H9 (cell line): Measurements from ENCODE around the gene GCHFR. TPM values are rescaled to one million over a fixed set of nuclear protein-coding genes. Genes with fewer than 3 reads are reported as not detected.

Source experiments
- DNase-seq: peaks from one replicate; pipeline ENCODE4 v3.0.0-alpha.2; 2017
- H2AFZ ChIP-seq: one replicate; pipeline ENCODE4 v1.6.1; 2013; ENCODE audit warnings: mild to moderate bottlenecking, low read length, control low read depth, moderate library complexity
- H2AK5ac ChIP-seq: 2 replicates; pipeline ENCODE4 v1.6.1; 2013; ENCODE audit warnings: low read length, control low read depth, mixed read lengths; ENCODE audit not compliant: insufficient read length
- H2BK120ac ChIP-seq: one replicate; pipeline ENCODE4 v1.6.1; 2013; ENCODE audit warnings: low read depth, mild to moderate bottlenecking, low read length, control low read depth, inconsistent platforms; ENCODE audit not compliant: poor library complexity, severe bottlenecking
- H2BK12ac ChIP-seq: 2 replicates; pipeline ENCODE4 v1.6.1; 2013; ENCODE audit warnings: low read length, control low read depth, mixed read lengths, low read depth; ENCODE audit not compliant: insufficient read length
- H2BK15ac ChIP-seq: 2 replicates; pipeline ENCODE4 v1.6.1; 2013; ENCODE audit warnings: low read depth, low read length, control low read depth
- H2BK20ac ChIP-seq: one replicate; pipeline ENCODE4 v1.6.1; 2013; ENCODE audit warnings: low read depth, mild to moderate bottlenecking, low read length, control low read depth, inconsistent platforms; ENCODE audit not compliant: poor library complexity, severe bottlenecking
- H2BK5ac ChIP-seq: 2 replicates; pipeline ENCODE4 v1.6.1; 2013; ENCODE audit warnings: low read length, control low read depth, mixed read lengths; ENCODE audit not compliant: insufficient read length
- H3K14ac ChIP-seq: 2 replicates; pipeline ENCODE4 v1.6.1; 2013; ENCODE audit warnings: low read length, control low read depth; ENCODE audit not compliant: insufficient read depth
- H3K18ac ChIP-seq: 2 replicates; pipeline ENCODE4 v1.6.1; 2013; ENCODE audit warnings: low read depth, mild to moderate bottlenecking, mixed read lengths, low read length, control low read depth; ENCODE audit not compliant: insufficient read length
- H3K23ac ChIP-seq: 2 replicates; pipeline ENCODE4 v1.6.1; 2013; ENCODE audit warnings: low read length, control low read depth, mixed read lengths, low read depth; ENCODE audit not compliant: insufficient read length
- H3K23me2 ChIP-seq: 2 replicates; pipeline ENCODE4 v1.6.1; 2013; ENCODE audit warnings: low read depth, mild to moderate bottlenecking, mixed read lengths, low read length, control low read depth; ENCODE audit not compliant: insufficient read length, poor library complexity, severe bottlenecking
- H3K27ac ChIP-seq: 2 replicates; pipeline ENCODE4 v1.5.1; 2013; ENCODE audit warnings: low read length, control low read depth, mixed read lengths, low read depth; ENCODE audit not compliant: insufficient read length
- H3K27me3 ChIP-seq: 2 replicates; pipeline ENCODE4 v1.6.1; 2013; ENCODE audit warnings: low read length, control low read depth, inconsistent platforms; ENCODE audit not compliant: insufficient read depth
- H3K4ac ChIP-seq: 2 replicates; pipeline ENCODE4 v1.6.1; 2013; ENCODE audit warnings: low read depth, mild to moderate bottlenecking, control low read depth, inconsistent platforms, low read length, moderate library complexity
- H3K4me1 ChIP-seq: 2 replicates; pipeline ENCODE4 v1.6.1; 2013; ENCODE audit warnings: low read length, control low read depth, inconsistent platforms; ENCODE audit not compliant: insufficient read depth
- H3K4me2 ChIP-seq: 2 replicates; pipeline ENCODE4 v1.6.1; 2013; ENCODE audit warnings: low read length, control low read depth, mixed read lengths; ENCODE audit not compliant: insufficient read length, insufficient read depth
- H3K56ac ChIP-seq: 2 replicates; pipeline ENCODE4 v1.6.1; 2013; ENCODE audit warnings: low read depth, mild to moderate bottlenecking, mixed read lengths, low read length, control low read depth; ENCODE audit not compliant: insufficient read length
- H3K79me1 ChIP-seq: 2 replicates; pipeline ENCODE4 v1.6.1; 2013; ENCODE audit warnings: low read depth, mild to moderate bottlenecking, moderate library complexity, low read length, control low read depth, inconsistent platforms; ENCODE audit not compliant: insufficient read depth, poor library complexity, severe bottlenecking
- H3K79me2 ChIP-seq: 2 replicates; pipeline ENCODE4 v1.6.1; 2013; ENCODE audit warnings: low read length, control low read depth, inconsistent platforms; ENCODE audit not compliant: insufficient read depth
- H3K9ac ChIP-seq: 2 replicates; pipeline ENCODE4 v1.6.1; 2013; ENCODE audit warnings: low read length, control low read depth, mixed read lengths; ENCODE audit not compliant: insufficient read length; ENCODE audit errors: extremely low read depth
- H3K9me3 ChIP-seq: one replicate; pipeline ENCODE4 v1.6.1; 2013; ENCODE audit warnings: low read depth, low read length, inconsistent platforms; ENCODE audit not compliant: control insufficient read depth
- H3T11ph ChIP-seq: one replicate; pipeline ENCODE4 v1.6.1; 2013; ENCODE audit warnings: mild to moderate bottlenecking, low read length, control low read depth, inconsistent platforms
- H4K20me1 ChIP-seq: one replicate; pipeline ENCODE4 v1.6.1; 2013; ENCODE audit not compliant: control insufficient read depth, insufficient read length, insufficient read depth
- H4K5ac ChIP-seq: 2 replicates; pipeline ENCODE4 v1.6.1; 2013; ENCODE audit warnings: low read depth, mild to moderate bottlenecking, mixed read lengths, low read length, control low read depth; ENCODE audit not compliant: insufficient read length
- H4K8ac ChIP-seq: replicated peaks from 2 replicates; pipeline ENCODE4 v1.6.1; 2013; ENCODE audit warnings: low read length, control low read depth, mixed read lengths, low read depth; ENCODE audit not compliant: insufficient read length
- H4K91ac ChIP-seq: 2 replicates; pipeline ENCODE4 v1.6.1; 2013; ENCODE audit warnings: low read depth, mild to moderate bottlenecking, moderate library complexity, mixed read lengths, low read length, control low read depth; ENCODE audit not compliant: insufficient read length
- H3K27ac Mint-ChIP-seq, 3 experiments: 2 replicates in 2 of 3; 3 replicates in 1 of 3; pipeline ENCODE4 v1.8.0; 2020 to 2021; ENCODE audit warnings: mixed read lengths in 3 of 3, mild to moderate bottlenecking in 1 of 3, moderate library complexity in 1 of 3
- H3K27me3 Mint-ChIP-seq: 2 replicates; pipeline ENCODE4 v1.8.0; 2021; ENCODE audit warnings: low read depth, mild to moderate bottlenecking, moderate library complexity, mixed read lengths
- H3K36me3 Mint-ChIP-seq, 3 experiments: 2 replicates in 2 of 3; 3 replicates in 1 of 3; pipeline ENCODE4 v1.8.0; 2020 to 2021; ENCODE audit warnings: low read depth in 3 of 3, mixed read lengths in 3 of 3; ENCODE audit not compliant: insufficient read depth in 1 of 3
- H3K4me1 Mint-ChIP-seq, 2 experiments: 2 replicates each; pipeline ENCODE4 v1.8.0; 2020; ENCODE audit warnings: mixed read lengths in 2 of 2
- H3K4me3 Mint-ChIP-seq, 2 experiments: 2 replicates in 1 of 2; 3 replicates in 1 of 2; pipeline ENCODE4 v1.8.0; 2020 to 2021; ENCODE audit warnings: mild to moderate bottlenecking in 2 of 2, mixed read lengths in 2 of 2, moderate library complexity in 1 of 2
- H3K9me3 Mint-ChIP-seq, 2 experiments: 2 replicates in 1 of 2; 3 replicates in 1 of 2; pipeline ENCODE4 v1.8.0; 2020; ENCODE audit warnings: mild to moderate bottlenecking in 2 of 2, mixed read lengths in 2 of 2, moderate library complexity in 1 of 2
- WGBS: extraction: QIAGEN DNeasy Blood & Tissue Kit; methylation state at CpG from one replicate; pipeline ENCODE4 v1.1.7; 2013; ENCODE audit warnings: missing lambda C conversion rate, low lambda C conversion rate, mixed read lengths; ENCODE audit not compliant: insufficient read length; ENCODE audit errors: extremely low coverage; 5-methylcytosine and 5-hydroxymethylcytosine counted together
- total RNA-seq: library from RNA; stranded (reverse); gene quantifications from 2 replicates; pipeline ENCODE4 v1.2.1, GENCODE V29; 2021
- TF ChIP-seq, protein P1 (sequence below): fragments of 200-600 bp; sonication (generic); conservative IDR thresholded peaks from 3 replicates; pipeline ENCODE4 v1.8.0; 2021; ENCODE audit warnings: antibody characterized with exemption, mild to moderate bottlenecking

The GCHFR gene
- total RNA-seq, 1 experiment from 2014 or later, result 37.0 TPM

DNA sequence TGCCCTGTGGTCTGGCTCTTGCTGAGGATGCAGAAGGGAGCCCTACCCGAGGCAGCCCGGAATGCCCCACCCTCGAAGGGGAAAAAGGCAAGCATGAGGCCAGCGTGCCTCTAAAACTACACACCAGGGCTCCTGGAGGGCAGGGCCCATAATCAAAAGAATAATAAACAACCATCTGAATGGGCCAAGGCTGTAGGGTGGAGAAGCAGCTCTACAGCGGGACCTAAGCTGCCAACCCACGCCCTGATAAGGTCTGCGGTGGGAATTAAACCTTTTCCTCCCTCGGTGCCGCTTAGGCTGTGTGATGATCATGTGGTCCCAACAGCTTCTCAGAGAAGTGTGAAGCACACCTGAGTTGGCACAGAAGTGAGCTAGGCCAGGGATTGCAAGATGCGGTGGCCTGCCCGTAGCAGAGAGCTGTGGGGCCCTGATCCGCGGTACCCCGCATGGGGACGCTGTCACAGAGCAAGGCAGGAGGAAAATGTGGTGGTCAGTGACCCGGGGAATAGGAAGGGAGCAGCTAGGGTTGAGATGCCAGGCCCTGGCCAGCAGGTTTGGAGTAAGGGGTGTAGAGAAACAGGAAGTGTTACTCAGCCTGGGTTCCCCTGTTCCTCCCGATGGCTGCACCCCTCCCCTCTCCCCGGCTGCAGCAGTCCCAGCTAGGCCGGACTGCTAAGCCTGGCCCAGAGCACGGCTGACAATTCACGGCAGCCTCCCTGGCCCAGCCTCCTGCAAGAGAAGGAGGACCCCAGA is 4.8 kb downstream of the GCHFR start:
- Histone ChIP-seq H3K23ac (no peak overlapping the region), H3K79me2 (no peaks in the 10 kb centered on the region), H4K8ac (no peak overlapping the region), H3K18ac (no peak overlapping the region), H3K27me3 (no peaks in the 10 kb centered on the region), H3T11ph (no peak overlapping the region), H3K9me3 (no peaks in the 10 kb centered on the region), H4K5ac (no peak overlapping the region), H2AK5ac (no peak overlapping the region), H2AFZ (no peak overlapping the region), H3K4me2 (no peak overlapping the region), H3K9ac (no peak overlapping the region), H3K4ac (no peak overlapping the region), H3K27ac (no peak overlapping the region), H3K14ac (no peak overlapping the region; the same call in 1 of the 2 replicates), H2BK5ac (no peak overlapping the region), H3K79me1 (no peaks in the 10 kb centered on the region), H4K20me1 (no peaks in the 10 kb centered on the region), H2BK15ac (no peak overlapping the region), H3K56ac (no peak overlapping the region), H2BK12ac (no peak overlapping the region), H2BK20ac (no peak overlapping the region), H3K23me2 (no peaks in the 10 kb centered on the region), H4K91ac (no peak overlapping the region), H3K4me1 (peaks cover 4% of the 10 kb centered on the region; the same call in 1 of the 2 replicates), H2BK120ac (no peak overlapping the region)
- TF ChIP-seq, protein P1, sequence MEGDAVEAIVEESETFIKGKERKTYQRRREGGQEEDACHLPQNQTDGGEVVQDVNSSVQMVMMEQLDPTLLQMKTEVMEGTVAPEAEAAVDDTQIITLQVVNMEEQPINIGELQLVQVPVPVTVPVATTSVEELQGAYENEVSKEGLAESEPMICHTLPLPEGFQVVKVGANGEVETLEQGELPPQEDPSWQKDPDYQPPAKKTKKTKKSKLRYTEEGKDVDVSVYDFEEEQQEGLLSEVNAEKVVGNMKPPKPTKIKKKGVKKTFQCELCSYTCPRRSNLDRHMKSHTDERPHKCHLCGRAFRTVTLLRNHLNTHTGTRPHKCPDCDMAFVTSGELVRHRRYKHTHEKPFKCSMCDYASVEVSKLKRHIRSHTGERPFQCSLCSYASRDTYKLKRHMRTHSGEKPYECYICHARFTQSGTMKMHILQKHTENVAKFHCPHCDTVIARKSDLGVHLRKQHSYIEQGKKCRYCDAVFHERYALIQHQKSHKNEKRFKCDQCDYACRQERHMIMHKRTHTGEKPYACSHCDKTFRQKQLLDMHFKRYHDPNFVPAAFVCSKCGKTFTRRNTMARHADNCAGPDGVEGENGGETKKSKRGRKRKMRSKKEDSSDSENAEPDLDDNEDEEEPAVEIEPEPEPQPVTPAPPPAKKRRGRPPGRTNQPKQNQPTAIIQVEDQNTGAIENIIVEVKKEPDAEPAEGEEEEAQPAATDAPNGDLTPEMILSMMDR, result no peak
- Mint-ChIP-seq H3K4me1 (peaks cover 29% of the 10 kb centered on the region in 2 experiments), H3K27ac (peak overlapping the region in 1 of 3 experiments; percentile 68; a peak in 2 of 7 replicates), H3K9me3 (no peaks in the 10 kb centered on the region), H3K27me3 (no peaks in the 10 kb centered on the region; the same call in 1 of the 2 replicates), H3K36me3 (peaks cover 0 to 20% (median 3%) of the 10 kb centered on the region in 3 experiments), H3K4me3 (no peak overlapping the region)
- WGBS, result no CpG with 5 or more reads among the region's 21 CpGs
- no peak for DNase-seq
